MM.1S (cell line): ENCODE results near the gene WDR1.

Experiments used
- DNase-seq: peaks from one replicate; pipeline ENCODE4 v3.0.0-alpha.2; 2015
- H2AFZ ChIP-seq: fragments of 300-600 bp; sonication (generic); 2 replicates; pipeline ENCODE4 v1.6.0; 2016; ENCODE audit warnings: antibody characterized with exemption, low read length
- H3F3A ChIP-seq: fragments of 300-600 bp; sonication (generic); 2 replicates; pipeline ENCODE4 v1.6.1; 2016; ENCODE audit warnings: mild to moderate bottlenecking, antibody characterized with exemption, low read length, moderate library complexity, mixed read lengths; ENCODE audit not compliant: insufficient read depth
- H3K27ac ChIP-seq: fragments of 300-600 bp; sonication (generic); 2 replicates; pipeline ENCODE4 v1.5.1; 2016; ENCODE audit warnings: mild to moderate bottlenecking, low read length
- H3K27me3 ChIP-seq: fragments of 300-600 bp; sonication (generic); replicated peaks from 2 replicates; pipeline ENCODE4 v1.6.0; 2016; ENCODE audit warnings: low read length; ENCODE audit not compliant: insufficient read depth
- H3K36me3 ChIP-seq: fragments of 300-600 bp; sonication (generic); replicated peaks from 2 replicates; pipeline ENCODE4 v1.6.1; 2016; ENCODE audit warnings: mild to moderate bottlenecking, low read length, mixed read lengths; ENCODE audit not compliant: insufficient read depth
- H3K4me1 ChIP-seq: fragments of 300-600 bp; sonication (generic); 2 replicates; pipeline ENCODE4 v1.6.1; 2016; ENCODE audit warnings: low read length, mixed read lengths
- H3K4me2 ChIP-seq: fragments of 300-600 bp; sonication (generic); 2 replicates; pipeline ENCODE4 v1.6.0; 2016; ENCODE audit warnings: low read depth, low read length
- H3K4me3 ChIP-seq: fragments of 300-600 bp; sonication (generic); 2 replicates; pipeline ENCODE4 v1.5.1; 2016; ENCODE audit warnings: low read length, mixed read lengths
- H3K79me2 ChIP-seq: fragments of 300-600 bp; sonication (generic); 2 replicates; pipeline ENCODE4 v1.6.1; 2016; ENCODE audit warnings: mixed run types, low read length, mixed read lengths
- H3K9ac ChIP-seq: fragments of 300-600 bp; sonication (generic); 2 replicates; pipeline ENCODE4 v1.6.1; 2016; ENCODE audit warnings: low read length, mixed read lengths
- H3K9me2 ChIP-seq: fragments of 300-600 bp; sonication (generic); replicated peaks from 2 replicates; pipeline ENCODE4 v1.6.1; 2016; ENCODE audit warnings: mild to moderate bottlenecking, low read length, mixed read lengths; ENCODE audit not compliant: insufficient read depth
- H3K9me3 ChIP-seq: fragments of 300-600 bp; sonication (generic); replicated peaks from 2 replicates; pipeline ENCODE4 v1.6.1; 2016; ENCODE audit warnings: mild to moderate bottlenecking, low read length, mixed read lengths; ENCODE audit not compliant: insufficient read depth
- H4K20me1 ChIP-seq: fragments of 300-600 bp; sonication (generic); 2 replicates; pipeline ENCODE4 v1.6.1; 2016; ENCODE audit warnings: mild to moderate bottlenecking, low read length, moderate library complexity, mixed read lengths; ENCODE audit not compliant: insufficient read depth
- EZH2 ChIP-seq: fragments of 300-600 bp; sonication (generic); optimal IDR thresholded peaks from 2 replicates; pipeline ENCODE3; 2017; ENCODE audit warnings: low read depth, mild to moderate bottlenecking, antibody characterized with exemption, low read length, mixed read lengths
- EZH2phosphoT487 ChIP-seq: fragments of 300-600 bp; sonication (generic); IDR thresholded peaks from 2 replicates; pipeline ENCODE4 v1.6.1; 2018; ENCODE audit warnings: antibody characterized with exemption, low read length
- TF ChIP-seq, protein P1 (sequence below): fragments of 300-600 bp; sonication (generic); IDR thresholded peaks from 2 replicates; pipeline ENCODE4 v1.5.1; 2016; ENCODE audit warnings: antibody characterized with exemption, low read length, mixed read lengths

Gene WDR1

DNA sequence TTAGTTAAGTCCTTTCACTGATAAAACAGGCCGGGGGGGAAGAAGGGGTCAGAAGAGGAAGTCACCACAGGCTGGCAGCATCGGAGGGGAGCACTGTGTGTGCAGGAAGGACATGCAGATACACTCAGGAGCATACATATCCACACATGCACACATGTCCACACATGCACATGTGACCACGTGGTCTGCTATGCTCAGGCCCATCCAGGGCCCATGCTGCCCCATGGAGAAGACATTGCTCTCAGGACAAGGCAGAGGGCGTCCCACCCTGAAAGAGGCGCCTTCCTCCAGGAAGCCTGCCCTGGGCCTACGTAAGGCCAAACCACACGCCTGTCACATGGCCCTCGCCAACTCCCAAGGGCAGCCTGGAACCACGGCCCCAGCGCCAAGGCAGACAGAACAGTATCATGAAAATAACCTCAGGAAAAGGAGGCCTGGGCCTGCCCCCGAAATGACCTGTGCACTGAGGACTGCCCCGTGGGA lies 15.8 kb downstream of the WDR1 start:
- Histone ChIP-seq H3K79me2 (peaks cover 85% of the 10 kb centered on the region), H3K9me2 (no peaks in the 10 kb centered on the region), H3K4me3 (no peak overlapping the region), H3K9ac (no peak overlapping the region), H3F3A (peaks cover 42% of the 10 kb centered on the region), H3K4me2 (no peak overlapping the region), H3K4me1 (peaks cover 72% of the 10 kb centered on the region), H3K27me3 (no peaks in the 10 kb centered on the region), H3K36me3 (peaks cover 29% of the 10 kb centered on the region), H3K27ac (no peak overlapping the region), H2AFZ (no peak overlapping the region), H4K20me1 (peaks cover 12% of the 10 kb centered on the region), H3K9me3 (no peaks in the 10 kb centered on the region)
- TF ChIP-seq, protein P1, sequence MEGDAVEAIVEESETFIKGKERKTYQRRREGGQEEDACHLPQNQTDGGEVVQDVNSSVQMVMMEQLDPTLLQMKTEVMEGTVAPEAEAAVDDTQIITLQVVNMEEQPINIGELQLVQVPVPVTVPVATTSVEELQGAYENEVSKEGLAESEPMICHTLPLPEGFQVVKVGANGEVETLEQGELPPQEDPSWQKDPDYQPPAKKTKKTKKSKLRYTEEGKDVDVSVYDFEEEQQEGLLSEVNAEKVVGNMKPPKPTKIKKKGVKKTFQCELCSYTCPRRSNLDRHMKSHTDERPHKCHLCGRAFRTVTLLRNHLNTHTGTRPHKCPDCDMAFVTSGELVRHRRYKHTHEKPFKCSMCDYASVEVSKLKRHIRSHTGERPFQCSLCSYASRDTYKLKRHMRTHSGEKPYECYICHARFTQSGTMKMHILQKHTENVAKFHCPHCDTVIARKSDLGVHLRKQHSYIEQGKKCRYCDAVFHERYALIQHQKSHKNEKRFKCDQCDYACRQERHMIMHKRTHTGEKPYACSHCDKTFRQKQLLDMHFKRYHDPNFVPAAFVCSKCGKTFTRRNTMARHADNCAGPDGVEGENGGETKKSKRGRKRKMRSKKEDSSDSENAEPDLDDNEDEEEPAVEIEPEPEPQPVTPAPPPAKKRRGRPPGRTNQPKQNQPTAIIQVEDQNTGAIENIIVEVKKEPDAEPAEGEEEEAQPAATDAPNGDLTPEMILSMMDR, result no peak
- no peak for TF ChIP-seq EZH2
- no peak for TF ChIP-seq EZH2phosphoT487
- DNase-seq, result no peak

DNA sequence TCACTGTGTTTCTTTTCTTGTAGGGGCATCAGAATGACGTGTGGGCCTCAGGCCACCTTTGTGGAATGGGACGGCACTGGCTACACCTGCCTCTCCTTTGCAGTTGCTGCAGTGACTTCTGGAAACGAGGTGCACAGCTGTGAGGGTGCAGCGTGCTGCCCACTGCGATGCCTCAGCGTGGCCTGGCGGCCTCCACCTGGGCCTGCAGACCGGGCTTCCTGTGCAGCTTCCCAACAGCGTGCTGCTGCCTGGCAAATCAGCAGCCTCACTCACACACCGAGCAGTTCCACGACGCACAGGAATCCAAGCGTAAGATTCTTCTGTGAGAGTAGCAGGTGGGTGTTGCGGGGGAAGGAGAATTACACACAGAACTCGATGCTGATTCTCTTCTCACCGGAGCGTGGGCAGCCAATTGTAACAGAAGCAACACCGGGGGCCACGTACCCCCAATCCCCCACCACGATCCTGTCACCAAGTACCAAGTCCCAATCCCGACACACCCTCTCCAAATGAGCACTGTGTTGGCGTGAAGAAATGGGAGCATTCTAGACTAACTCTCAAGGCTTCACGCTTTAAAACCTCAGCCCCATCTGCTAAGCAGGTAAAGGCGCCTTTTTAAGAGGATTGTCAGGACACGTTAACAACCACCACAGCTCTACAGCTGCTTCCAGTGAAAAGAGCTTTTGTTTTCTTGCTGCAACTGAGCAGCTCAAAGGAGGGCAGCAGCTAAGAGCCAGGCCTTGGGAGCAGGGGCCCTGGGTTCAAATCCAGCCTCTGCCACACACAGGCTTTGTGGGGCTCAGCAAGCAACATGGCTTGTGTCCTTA lies 16.9 kb downstream of the WDR1 start:
- H3F3A ChIP-seq, result peaks cover 37% of the 10 kb centered on the region
- H4K20me1 ChIP-seq, result peaks cover 6% of the 10 kb centered on the region
- no peaks in the 10 kb centered on the region for H3K9me2 ChIP-seq
- no peaks in the 10 kb centered on the region for H3K27me3 ChIP-seq
- H2AFZ ChIP-seq, result no peak overlapping the region
- TF ChIP-seq, protein P1, result no peak
- TF ChIP-seq EZH2phosphoT487 (no peak), EZH2 (no peak)
- DNase-seq, result no peak
- H3K4me3 ChIP-seq, result no peak overlapping the region
- no peak overlapping the region for H3K9ac ChIP-seq
- H3K36me3 ChIP-seq, result peaks cover 34% of the 10 kb centered on the region
- H3K9me3 ChIP-seq, result no peaks in the 10 kb centered on the region
- no peak overlapping the region; the same call in 1 of the 2 replicates for H3K27ac ChIP-seq
- no peak overlapping the region for H3K4me2 ChIP-seq
- H3K79me2 ChIP-seq, result peaks cover 85% of the 10 kb centered on the region
- peaks cover 72% of the 10 kb centered on the region for H3K4me1 ChIP-seq

DNA sequence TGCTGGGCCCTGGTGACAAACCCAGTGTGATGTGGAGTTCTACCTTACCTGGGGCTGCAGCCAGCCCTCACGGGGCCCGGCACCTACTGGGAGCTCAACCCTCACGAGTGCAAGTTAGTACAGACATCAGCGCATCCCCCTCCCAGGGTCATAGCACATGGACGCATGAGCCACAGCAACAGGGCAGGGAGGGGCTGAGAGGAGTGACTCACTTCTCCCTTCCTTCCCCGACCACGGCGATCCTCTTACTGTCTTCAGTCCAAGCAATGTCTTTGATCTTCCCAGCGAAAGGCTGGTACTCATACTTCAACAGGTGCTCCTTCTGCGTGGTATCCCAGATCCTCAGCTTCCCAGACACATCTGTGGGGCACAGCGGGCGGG lies 17.8 kb downstream of the WDR1 start:
- Histone ChIP-seq H3K79me2 (peaks cover 85% of the 10 kb centered on the region), H3K4me2 (peak overlapping the region; percentile 77; the same call in 1 of the 2 replicates)
- DNase-seq, result no peak

More for the DNA sequence above, 17.8 kb downstream of the WDR1 start:
- no peak for TF ChIP-seq EZH2phosphoT487
- TF ChIP-seq, protein P1, result no peak
- no peak for TF ChIP-seq EZH2
- H4K20me1 ChIP-seq, result peaks cover under 1% of the 10 kb centered on the region; the same call in 1 of the 2 replicates
- H3K27ac ChIP-seq, result peak overlapping the region; percentile 98; the same call in 1 of the 2 replicates
- H3K9me3 ChIP-seq, result no peaks in the 10 kb centered on the region
- no peak overlapping the region for H3K4me3 ChIP-seq
- H3K4me1 ChIP-seq, result peaks cover 65% of the 10 kb centered on the region
- peaks cover 38% of the 10 kb centered on the region for H3K36me3 ChIP-seq
- peaks cover 35% of the 10 kb centered on the region for H3F3A ChIP-seq
- H3K27me3 ChIP-seq, result no peaks in the 10 kb centered on the region
- no peak overlapping the region; the same call in 1 of the 2 replicates for H3K9ac ChIP-seq
- no peak overlapping the region for H2AFZ ChIP-seq
- no peaks in the 10 kb centered on the region for H3K9me2 ChIP-seq
